MM.1S (cell line): ENCODE results near the gene ATR.

ENCODE experiments used
- DNase-seq: peaks from one replicate; pipeline ENCODE4 v3.0.0-alpha.2; 2015
- H2AFZ ChIP-seq: fragments of 300-600 bp; sonication (generic); 2 replicates; pipeline ENCODE4 v1.6.0; 2016; ENCODE audit warnings: antibody characterized with exemption, low read length
- H3F3A ChIP-seq: fragments of 300-600 bp; sonication (generic); 2 replicates; pipeline ENCODE4 v1.6.1; 2016; ENCODE audit warnings: mild to moderate bottlenecking, antibody characterized with exemption, low read length, moderate library complexity, mixed read lengths; ENCODE audit not compliant: insufficient read depth
- H3K27ac ChIP-seq: fragments of 300-600 bp; sonication (generic); 2 replicates; pipeline ENCODE4 v1.5.1; 2016; ENCODE audit warnings: mild to moderate bottlenecking, low read length
- H3K27me3 ChIP-seq: fragments of 300-600 bp; sonication (generic); replicated peaks from 2 replicates; pipeline ENCODE4 v1.6.0; 2016; ENCODE audit warnings: low read length; ENCODE audit not compliant: insufficient read depth
- H3K36me3 ChIP-seq: fragments of 300-600 bp; sonication (generic); replicated peaks from 2 replicates; pipeline ENCODE4 v1.6.1; 2016; ENCODE audit warnings: mild to moderate bottlenecking, low read length, mixed read lengths; ENCODE audit not compliant: insufficient read depth
- H3K4me1 ChIP-seq: fragments of 300-600 bp; sonication (generic); 2 replicates; pipeline ENCODE4 v1.6.1; 2016; ENCODE audit warnings: low read length, mixed read lengths
- H3K4me2 ChIP-seq: fragments of 300-600 bp; sonication (generic); 2 replicates; pipeline ENCODE4 v1.6.0; 2016; ENCODE audit warnings: low read depth, low read length
- H3K4me3 ChIP-seq: fragments of 300-600 bp; sonication (generic); 2 replicates; pipeline ENCODE4 v1.5.1; 2016; ENCODE audit warnings: low read length, mixed read lengths
- H3K79me2 ChIP-seq: fragments of 300-600 bp; sonication (generic); 2 replicates; pipeline ENCODE4 v1.6.1; 2016; ENCODE audit warnings: mixed run types, low read length, mixed read lengths
- H3K9ac ChIP-seq: fragments of 300-600 bp; sonication (generic); 2 replicates; pipeline ENCODE4 v1.6.1; 2016; ENCODE audit warnings: low read length, mixed read lengths
- H3K9me2 ChIP-seq: fragments of 300-600 bp; sonication (generic); replicated peaks from 2 replicates; pipeline ENCODE4 v1.6.1; 2016; ENCODE audit warnings: mild to moderate bottlenecking, low read length, mixed read lengths; ENCODE audit not compliant: insufficient read depth
- H3K9me3 ChIP-seq: fragments of 300-600 bp; sonication (generic); replicated peaks from 2 replicates; pipeline ENCODE4 v1.6.1; 2016; ENCODE audit warnings: mild to moderate bottlenecking, low read length, mixed read lengths; ENCODE audit not compliant: insufficient read depth
- H4K20me1 ChIP-seq: fragments of 300-600 bp; sonication (generic); 2 replicates; pipeline ENCODE4 v1.6.1; 2016; ENCODE audit warnings: mild to moderate bottlenecking, low read length, moderate library complexity, mixed read lengths; ENCODE audit not compliant: insufficient read depth
- CTCF ChIP-seq: fragments of 300-600 bp; sonication (generic); IDR thresholded peaks from 2 replicates; pipeline ENCODE4 v1.5.1; 2016; ENCODE audit warnings: antibody characterized with exemption, low read length, mixed read lengths
- EZH2 ChIP-seq: fragments of 300-600 bp; sonication (generic); optimal IDR thresholded peaks from 2 replicates; pipeline ENCODE3; 2017; ENCODE audit warnings: low read depth, mild to moderate bottlenecking, antibody characterized with exemption, low read length, mixed read lengths
- EZH2phosphoT487 ChIP-seq: fragments of 300-600 bp; sonication (generic); IDR thresholded peaks from 2 replicates; pipeline ENCODE4 v1.6.1; 2018; ENCODE audit warnings: antibody characterized with exemption, low read length

Gene ATR

GRCh38 chr3:142597906-142598305, 19.4 kb upstream of the ATR start:
- no peak overlapping the region for H3K9ac ChIP-seq
- H3K36me3 ChIP-seq = no peaks in the 10 kb centered on the region
- H2AFZ ChIP-seq = no peak overlapping the region
- H3F3A ChIP-seq = no peaks in the 10 kb centered on the region
- peaks cover 4% of the 10 kb centered on the region; the same call in 1 of the 2 replicates for H3K4me1 ChIP-seq
- H3K4me3 ChIP-seq = no peak overlapping the region
- H4K20me1 ChIP-seq = no peaks in the 10 kb centered on the region
- H3K4me2 ChIP-seq = no peak overlapping the region
- H3K27ac ChIP-seq = no peak overlapping the region
- DNase-seq = no peak
- no peak for TF ChIP-seq EZH2
- no peak for TF ChIP-seq CTCF
- no peak for TF ChIP-seq EZH2phosphoT487
- H3K79me2 ChIP-seq = no peaks in the 10 kb centered on the region
- H3K9me3 ChIP-seq = no peaks in the 10 kb centered on the region
- H3K27me3 ChIP-seq = no peaks in the 10 kb centered on the region
- H3K9me2 ChIP-seq = no peaks in the 10 kb centered on the region

GRCh38 chr3:142596726-142597088, 18.2 kb upstream of the ATR start:
- TF ChIP-seq EZH2 (no peak), CTCF (no peak)
- H3K27ac ChIP-seq = no peak overlapping the region

GRCh38 chr3:142595951-142596725, 17.6 kb upstream of the ATR start, which contains the start of gene PLS1:
TSS of gene PLS1 (plus strand) at chr3:142596393. CDS start at chr3:142664238, 67,845 bp downstream.
- H4K20me1 ChIP-seq = no peaks in the 10 kb centered on the region
- H3K9ac ChIP-seq = peak within 1 kb of the TSS; percentile 54; the same call in 1 of the 2 replicates
- H3K27me3 ChIP-seq = no peaks in the 10 kb centered on the region
- peak within 1 kb of the TSS; percentile 85 for H3K4me3 ChIP-seq
- H3K79me2 ChIP-seq = no peaks in the 10 kb centered on the region
- no peak for TF ChIP-seq EZH2phosphoT487
- no peak for TF ChIP-seq EZH2
- no peak for TF ChIP-seq CTCF
- H3K9me3 ChIP-seq = no peaks in the 10 kb centered on the region
- DNase-seq = peak; percentile 89
- H3F3A ChIP-seq = no peaks in the 10 kb centered on the region
- peak within 1 kb of the TSS; percentile 92 for H2AFZ ChIP-seq
- no peaks in the 10 kb centered on the region for H3K36me3 ChIP-seq
- peaks cover 4% of the 10 kb centered on the region; the same call in 1 of the 2 replicates for H3K4me1 ChIP-seq
- H3K4me2 ChIP-seq = peak within 1 kb of the TSS; percentile 68
- no peaks in the 10 kb centered on the region for H3K9me2 ChIP-seq
- no peak within 1 kb of the TSS for H3K27ac ChIP-seq

More at GRCh38 chr3:142596726-142597088, 18.2 kb upstream of the ATR start:
- no peaks in the 10 kb centered on the region for H3K79me2 ChIP-seq
- no peaks in the 10 kb centered on the region for H3K27me3 ChIP-seq
- H2AFZ ChIP-seq = peak overlapping the region; percentile 92
- H3K4me3 ChIP-seq = peak overlapping the region; percentile 85
- H3K9ac ChIP-seq = peak overlapping the region; percentile 54; the same call in 1 of the 2 replicates
- H3F3A ChIP-seq = no peaks in the 10 kb centered on the region
- peak overlapping the region; percentile 68 for H3K4me2 ChIP-seq
- H3K9me3 ChIP-seq = no peaks in the 10 kb centered on the region
- H3K4me1 ChIP-seq = peaks cover 4% of the 10 kb centered on the region; the same call in 1 of the 2 replicates
- H3K36me3 ChIP-seq = no peaks in the 10 kb centered on the region
- DNase-seq = no peak
- H4K20me1 ChIP-seq = no peaks in the 10 kb centered on the region
- H3K9me2 ChIP-seq = no peaks in the 10 kb centered on the region
